ENCODE measurements around the gene PAX6.

Gene PAX6

GRCh38 chr11:31822175-31822926, 11.2 kb upstream of the PAX6 start:
- no peak for DNase-seq

- no peak for DNase-seq
Measured at GRCh38 chr11:31821766-31822165, 10.6 kb upstream of the PAX6 start.

- DNase-seq, result no peak
Measured at GRCh38 chr11:31821235-31821764, 10.2 kb upstream of the PAX6 start.

- no peak for DNase-seq
Measured at GRCh38 chr11:31820438-31820818, 9.3 kb upstream of the PAX6 start.

- DNase-seq, result no peak
Measured at GRCh38 chr11:31819621-31820437, 8.7 kb upstream of the PAX6 start.

- no peak for DNase-seq
Measured at GRCh38 chr11:31818874-31819331, 7.8 kb upstream of the PAX6 start.

GRCh38 chr11:31818425-31818755, 7.3 kb upstream of the PAX6 start:
- no peak for DNase-seq

- DNase-seq, result no peak
Measured at GRCh38 chr11:31817621-31818424, 6.7 kb upstream of the PAX6 start.

- no peak for DNase-seq
Measured at GRCh38 chr11:31817054-31817620, 6.0 kb upstream of the PAX6 start.

GRCh38 chr11:31816468-31817053, 5.4 kb upstream of the PAX6 start:
- DNase-seq, result no peak

GRCh38 chr11:31815711-31816467, 4.8 kb upstream of the PAX6 start:
- no peak for DNase-seq

- no peak for DNase-seq
Measured at GRCh38 chr11:31814176-31814868, 3.2 kb upstream of the PAX6 start.

- DNase-seq, result no peak
Measured at GRCh38 chr11:31813391-31814175, 2.5 kb upstream of the PAX6 start.

GRCh38 chr11:31812383-31813381, 1.6 kb upstream of the PAX6 start:
- DNase-seq, result no peak

GRCh38 chr11:31809857-31810778, 1.0 kb downstream of the PAX6 start:
- DNase-seq, result no peak

- no peak for DNase-seq
Measured at GRCh38 chr11:31809541-31809856, 1.6 kb downstream of the PAX6 start.

- no peak for DNase-seq
Measured at GRCh38 chr11:31808721-31809540, 2.2 kb downstream of the PAX6 start.

Data from central memory CD4-positive, alpha-beta T cell (primary cell).